DND-41 (cell line): ENCODE data around the gene WDR86.

Experiments
- ATAC-seq: fragments of 200-7000 bp; cut with Tn5 transposase; 3 replicates; pipeline ENCODE4 v1.9.1; 2021; ENCODE audit warnings: low read depth; ENCODE audit not compliant: insufficient read depth
- DNase-seq: peaks from one replicate; pipeline ENCODE4 v3.0.0-alpha.2; 2020
- H2AFZ ChIP-seq: 2 replicates; pipeline ENCODE4 v1.6.0; 2012; ENCODE audit warnings: low read depth, low read length
- H3K27ac ChIP-seq: 2 replicates; pipeline ENCODE4 v1.5.1; 2012; ENCODE audit warnings: low read length, inconsistent platforms
- H3K27me3 ChIP-seq: fragments of 200-600 bp; sonication (generic); 2 replicates; pipeline ENCODE4 v1.6.0; 2012; ENCODE audit warnings: low read length, mild to moderate bottlenecking, inconsistent platforms; ENCODE audit not compliant: insufficient read depth, poor library complexity
- H3K36me3 ChIP-seq: 2 replicates; pipeline ENCODE4 v1.5.1; 2012; ENCODE audit warnings: low read length, inconsistent platforms; ENCODE audit not compliant: insufficient read depth
- H3K4me1 ChIP-seq: 2 replicates; pipeline ENCODE4 v1.5.1; 2012; ENCODE audit warnings: mild to moderate bottlenecking, low read length; ENCODE audit not compliant: insufficient read depth
- H3K4me2 ChIP-seq: 2 replicates; pipeline ENCODE4 v1.6.0; 2012; ENCODE audit warnings: mild to moderate bottlenecking, moderate library complexity, low read length, inconsistent platforms; ENCODE audit not compliant: insufficient read depth
- H3K4me3 ChIP-seq, 2 experiments: fragments of 200-600 bp in 1 of 2; shearing (Covaris generic) in 1 of 2; 2 replicates each; pipeline ENCODE4 v1.5.1; 2012 to 2016; ENCODE audit warnings: inconsistent platforms in 2 of 2, low read length in 2 of 2, mild to moderate bottlenecking in 2 of 2, low read depth in 1 of 2, moderate library complexity in 1 of 2
- H3K79me2 ChIP-seq: 2 replicates; pipeline ENCODE4 v1.6.0; 2012; ENCODE audit warnings: low read length, inconsistent platforms; ENCODE audit not compliant: insufficient read depth
- H3K9ac ChIP-seq: 2 replicates; pipeline ENCODE4 v1.6.0; 2012; ENCODE audit warnings: low read depth, mild to moderate bottlenecking, inconsistent platforms, low read length, moderate library complexity
- H3K9me3 ChIP-seq: 2 replicates; pipeline ENCODE4 v1.5.1; 2012; ENCODE audit warnings: low read length, moderate library complexity, mild to moderate bottlenecking, inconsistent platforms; ENCODE audit not compliant: insufficient read depth, severe bottlenecking
- H4K20me1 ChIP-seq: 2 replicates; pipeline ENCODE4 v1.6.0; 2012; ENCODE audit warnings: low read length; ENCODE audit not compliant: insufficient read depth
- CTCF ChIP-seq: IDR thresholded peaks from 2 replicates; pipeline ENCODE4 v1.5.1; 2012; ENCODE audit warnings: borderline replicate concordance, low read length, moderate library complexity, mild to moderate bottlenecking; ENCODE audit not compliant: poor library complexity, severe bottlenecking; ENCODE audit errors: extremely low read depth
- EZH2 ChIP-seq: IDR thresholded peaks from 3 replicates; pipeline ENCODE4 v1.6.1; 2012; ENCODE audit warnings: borderline replicate concordance, low read depth, mild to moderate bottlenecking, moderate library complexity, low read length, inconsistent platforms; ENCODE audit not compliant: severe bottlenecking

WDR86 gene

GRCh38 chr7:151366166-151366879 is 43.5 kb downstream of the WDR86 start:
- H3K4me3 ChIP-seq: no peak overlapping the region
- no peaks in the 10 kb centered on the region for H3K79me2 ChIP-seq
- no peak for DNase-seq
- H3K4me2 ChIP-seq: no peak overlapping the region
- ATAC-seq: no peak
- peaks cover 11% of the 10 kb centered on the region for H3K4me1 ChIP-seq
- no peaks in the 10 kb centered on the region for H3K9me3 ChIP-seq
- peaks cover 49% of the 10 kb centered on the region for H3K36me3 ChIP-seq
- no peaks in the 10 kb centered on the region for H3K27me3 ChIP-seq
- H3K9ac ChIP-seq: no peak overlapping the region
- H4K20me1 ChIP-seq: no peaks in the 10 kb centered on the region
- H2AFZ ChIP-seq: no peak overlapping the region
- TF ChIP-seq CTCF: no peak
- TF ChIP-seq EZH2: no peak
- H3K27ac ChIP-seq: no peak overlapping the region

- ATAC-seq (no peak), DNase-seq (no peak)
- Histone ChIP-seq H3K79me2 (no peaks in the 10 kb centered on the region), H3K4me1 (peaks cover 5% of the 10 kb centered on the region), H3K27ac (no peak overlapping the region), H3K27me3 (no peaks in the 10 kb centered on the region), H3K36me3 (peaks cover 47% of the 10 kb centered on the region), H3K9ac (no peak overlapping the region), H3K4me2 (no peak overlapping the region), H4K20me1 (no peaks in the 10 kb centered on the region), H3K4me3 (no peak overlapping the region), H2AFZ (no peak overlapping the region), H3K9me3 (no peaks in the 10 kb centered on the region)
- TF ChIP-seq CTCF (no peak), EZH2 (no peak)
These were observed 46.7 kb downstream of the WDR86 start for GRCh38 chr7:151363182-151363581.

GRCh38 chr7:151361193-151361959 is 48.5 kb downstream of the WDR86 start:
- Histone ChIP-seq H3K4me3 (no peak overlapping the region), H3K27ac (no peak overlapping the region), H2AFZ (no peak overlapping the region), H3K79me2 (no peaks in the 10 kb centered on the region), H3K27me3 (no peaks in the 10 kb centered on the region), H3K36me3 (peaks cover 53% of the 10 kb centered on the region), H4K20me1 (no peaks in the 10 kb centered on the region), H3K9me3 (no peaks in the 10 kb centered on the region), H3K4me1 (no peaks in the 10 kb centered on the region), H3K9ac (no peak overlapping the region), H3K4me2 (no peak overlapping the region)
- no peak for ATAC-seq
- no peak for TF ChIP-seq CTCF
- TF ChIP-seq EZH2: no peak
- DNase-seq: no peak
